T47D (cell line): ENCODE data around the gene FNIP2.

Experiments
- DNase-seq, 2 experiments: peaks; one replicate each; pipeline versions ENCODE4 v3.0.0 to v3.0.0-alpha.2; 2011 to 2012; ENCODE audit warnings: low read depth in 1 of 2, low spot score in 1 of 2
- JUND ChIP-seq: IDR thresholded peaks from 2 replicates; pipeline ENCODE4 v1.6.1; 2012; ENCODE audit warnings: low read depth
- in situ Hi-C: cut with HindIII; loops from 2 replicates; pipeline ENCODE4 v1.10.0; 2016; ENCODE audit warnings: low sequenced_read_pairs, low pct_unique_long_range_greater_than_20kb

Gene FNIP2

DNA sequence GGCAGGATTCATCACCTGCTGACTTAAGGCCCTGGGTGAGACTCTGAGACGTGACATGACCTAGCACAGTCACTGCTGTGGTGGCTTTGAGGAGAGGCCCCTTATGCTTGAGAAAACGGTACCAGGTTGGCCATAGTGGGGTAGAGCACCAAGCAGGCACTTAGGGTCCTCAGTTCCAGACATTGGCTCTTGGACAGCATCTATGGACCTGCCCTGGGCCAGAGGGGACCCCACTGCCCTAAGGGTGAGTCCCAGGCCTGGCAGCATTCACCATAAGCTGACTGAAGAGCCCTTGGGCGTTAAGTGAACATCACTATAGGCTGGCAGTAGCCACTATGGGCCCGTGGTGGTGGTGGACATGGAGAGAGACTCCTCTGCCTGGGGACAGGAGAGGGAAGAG is 78.7 kb downstream of the FNIP2 start:
- no peak for DNase-seq
- in situ Hi-C loops: no loop called here
- TF ChIP-seq JUND: no peak

- in situ Hi-C loops: no loop called here
These were observed 80.9 kb downstream of the FNIP2 start for GRCh38 chr4:158849681-158850080.

GRCh38 chr4:158850371-158850770 is 81.5 kb downstream of the FNIP2 start:
- in situ Hi-C loops: no loop called here
- no peak for TF ChIP-seq JUND
- DNase-seq: no peak

More at GRCh38 chr4:158849681-158850080, 80.9 kb downstream of the FNIP2 start:
- no peak for DNase-seq
- no peak for TF ChIP-seq JUND

DNA sequence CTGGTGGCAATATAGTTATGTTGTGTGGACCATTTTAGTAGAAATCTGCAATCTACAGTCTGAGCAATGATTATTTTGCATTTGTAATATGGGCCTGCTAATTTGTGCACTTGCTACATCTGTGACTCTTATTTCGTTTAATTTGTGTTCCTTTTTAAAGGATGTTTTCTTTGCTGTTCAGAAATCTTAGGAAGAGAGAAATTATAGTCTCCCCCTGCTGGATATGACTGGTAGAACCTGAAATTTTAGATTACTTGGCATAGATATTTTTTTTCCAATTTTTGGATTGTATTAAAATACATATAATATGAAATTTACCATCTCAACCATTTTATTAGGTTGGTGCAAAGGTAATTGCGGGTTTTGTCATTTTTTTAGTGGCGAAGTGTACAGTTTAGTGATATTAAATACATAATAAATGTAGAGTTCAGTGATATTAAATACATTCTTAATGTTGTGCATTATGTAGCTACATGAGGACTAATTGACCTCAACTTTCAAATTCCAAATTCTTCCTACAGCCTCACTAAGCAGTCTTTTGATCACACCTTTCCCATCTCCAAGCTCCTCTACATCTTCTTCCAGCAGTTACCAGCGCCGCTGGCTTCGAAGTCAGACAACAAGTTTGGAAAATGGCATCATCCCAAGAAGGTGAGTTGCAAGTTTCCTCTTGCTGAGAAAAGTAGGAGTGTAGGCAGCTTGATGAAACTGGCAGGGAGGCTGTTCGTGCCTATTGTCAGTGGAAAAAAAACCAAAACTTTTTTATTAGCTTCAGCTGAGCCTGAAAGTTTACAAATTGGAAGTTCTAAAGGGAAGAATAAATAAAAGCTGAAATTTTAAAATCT is 82.2 kb downstream of the FNIP2 start:
- DNase-seq: no peak
- TF ChIP-seq JUND: no peak
- in situ Hi-C loops: no loop called here

- in situ Hi-C loops: no loop called here
- DNase-seq: no peak
These were observed 85.4 kb downstream of the FNIP2 start for GRCh38 chr4:158854236-158854635.

GRCh38 chr4:158856852-158857251 is 88.0 kb downstream of the FNIP2 start:
- in situ Hi-C loops: no loop called here
- no peak for TF ChIP-seq JUND
- peak; percentile 7 to 48 for DNase-seq

More at GRCh38 chr4:158854236-158854635, 85.4 kb downstream of the FNIP2 start:
- TF ChIP-seq JUND: no peak

DNA sequence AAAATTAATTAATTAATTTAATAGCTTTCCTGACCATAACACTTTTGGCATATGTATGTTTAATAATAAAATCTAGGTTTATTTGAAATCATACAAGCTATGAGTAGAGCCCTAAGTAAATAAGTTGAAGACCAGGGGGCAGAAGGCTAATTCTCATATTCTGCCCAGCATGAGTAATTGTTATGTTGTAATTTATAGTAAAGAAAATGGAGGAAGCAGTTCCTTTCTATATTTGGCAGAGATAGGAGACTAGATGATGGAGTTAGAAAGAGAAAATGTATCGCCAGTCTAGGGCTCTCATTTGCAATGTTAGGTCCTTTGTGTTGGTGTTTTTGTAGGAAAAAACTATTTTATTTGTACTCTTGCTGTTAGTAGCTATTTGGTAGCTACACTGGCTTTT is 89.1 kb downstream of the FNIP2 start:
- in situ Hi-C loops: no loop called here
- TF ChIP-seq JUND: no peak
- DNase-seq: no peak

DNA sequence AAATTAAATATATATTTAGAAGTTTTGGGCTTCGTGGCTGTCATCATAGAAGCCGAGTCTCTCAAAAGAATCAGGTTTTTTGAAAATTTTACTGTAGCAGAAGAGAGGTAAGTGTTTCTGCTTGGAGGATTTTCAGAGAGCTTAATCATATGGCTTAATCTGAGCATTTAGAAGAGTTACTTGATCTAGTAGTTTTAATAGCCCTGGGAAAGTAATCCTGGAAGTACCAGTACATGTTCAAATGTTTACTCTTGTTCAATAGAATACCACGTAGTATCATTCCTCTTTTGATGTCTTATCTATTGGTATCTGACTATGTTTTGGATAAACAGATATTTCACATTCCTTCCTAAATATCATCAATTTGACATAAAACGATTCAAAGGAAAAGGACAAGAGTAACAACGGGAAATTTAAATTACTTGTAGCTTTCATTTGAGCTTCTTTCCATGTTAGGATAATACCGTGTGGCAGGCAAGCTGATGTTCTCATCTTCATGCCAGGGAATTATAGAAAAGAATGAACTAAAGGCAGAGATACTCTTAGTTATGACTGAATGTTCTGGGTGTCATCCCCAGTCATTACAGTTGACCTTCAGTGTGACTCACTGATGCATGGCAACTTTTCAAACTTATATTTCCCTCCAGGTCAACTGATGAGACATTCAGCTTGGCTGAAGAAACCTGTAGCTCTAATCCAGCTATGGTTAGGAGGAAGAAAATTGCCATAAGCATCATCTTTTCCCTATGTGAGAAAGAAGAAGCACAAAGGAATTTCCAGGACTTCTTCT is 89.8 kb downstream of the FNIP2 start:
- in situ Hi-C loops: no loop called here
- no peak for TF ChIP-seq JUND
- DNase-seq: no peak

- no peak for TF ChIP-seq JUND
- DNase-seq: no peak
- in situ Hi-C loops: no loop called here
These were observed 90.8 kb downstream of the FNIP2 start for GRCh38 chr4:158859661-158860060.

DNA sequence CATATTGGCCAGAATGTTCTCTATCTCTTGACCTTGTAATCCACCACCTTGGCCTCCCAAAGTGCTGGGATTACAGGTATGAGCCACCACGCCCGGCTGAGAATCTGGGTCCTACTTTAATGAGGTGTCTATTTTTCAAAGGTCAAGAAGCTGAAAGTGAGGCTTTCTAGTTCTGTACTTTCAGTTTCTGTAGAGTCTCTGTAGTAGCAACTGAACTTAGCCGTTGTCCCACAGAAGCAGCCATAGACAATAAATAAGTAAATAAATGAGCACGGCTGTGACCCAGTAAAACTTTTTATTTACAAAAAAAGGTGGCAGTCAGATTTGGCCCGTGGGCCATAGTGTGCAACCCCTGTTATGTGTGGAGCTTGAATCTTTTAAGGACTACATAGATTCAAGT is 92.0 kb downstream of the FNIP2 start:
- DNase-seq: no peak
- TF ChIP-seq JUND: no peak
- in situ Hi-C loops: no loop called here

- no peak for TF ChIP-seq JUND
- in situ Hi-C loops: no loop called here
These were observed 92.5 kb downstream of the FNIP2 start for GRCh38 chr4:158861281-158861680.

DNA sequence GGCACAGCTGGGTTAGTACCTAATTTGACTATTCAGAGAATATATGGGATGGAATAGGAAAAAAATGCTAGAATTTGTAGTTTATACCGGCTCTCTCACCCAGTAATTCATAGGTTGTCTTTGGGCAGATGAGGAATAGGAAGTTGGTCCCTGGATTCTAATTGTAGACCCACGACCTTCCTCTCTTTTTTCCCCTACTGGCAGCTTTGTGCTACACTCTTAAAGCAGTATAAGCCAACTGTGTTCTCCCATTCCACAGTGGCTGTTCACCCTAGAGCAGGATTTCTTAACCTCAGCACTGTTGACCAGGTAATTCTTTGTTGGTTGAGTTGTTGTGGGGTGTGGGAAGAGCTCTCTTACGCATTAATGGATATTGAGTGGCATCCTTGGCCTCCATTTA is 92.9 kb downstream of the FNIP2 start:
- in situ Hi-C loops: no loop called here
- DNase-seq: peak in 1 of 2 experiments; percentile 6

More at GRCh38 chr4:158861281-158861680, 92.5 kb downstream of the FNIP2 start:
- peak in 1 of 2 experiments; percentile 50 for DNase-seq

DNA sequence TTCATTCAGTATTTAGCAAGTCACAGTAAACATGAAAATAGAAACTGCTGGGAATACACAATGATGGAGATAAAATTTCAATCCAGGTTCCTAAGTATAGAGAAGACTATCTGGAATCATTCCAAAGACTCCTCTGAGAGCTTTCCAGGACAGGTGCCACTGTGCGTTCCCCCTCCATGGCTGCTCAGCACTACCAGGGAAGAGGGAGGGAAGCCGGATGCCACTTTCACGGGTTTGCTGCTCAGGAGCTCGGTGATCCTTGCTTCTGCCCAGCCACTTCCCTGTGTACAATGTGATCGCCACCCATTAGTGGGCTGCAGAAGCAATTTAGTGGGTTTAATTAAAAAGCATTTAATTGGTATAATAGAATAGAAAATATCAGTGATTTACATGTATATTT is 94.5 kb downstream of the FNIP2 start:
- in situ Hi-C loops: no loop called here
- no peak for TF ChIP-seq JUND
- no peak for DNase-seq

More for the DNA sequence above, 92.9 kb downstream of the FNIP2 start:
- TF ChIP-seq JUND: no peak
